ENCODE data around the gene INTS7. TPM values are rescaled to one million over a fixed set of nuclear protein-coding genes. Genes with fewer than 3 reads are reported as not detected.

Gene INTS7
- polyA plus RNA-seq, 4 donors: 6.0 to 15.7 (median 7.3) TPM

DNA sequence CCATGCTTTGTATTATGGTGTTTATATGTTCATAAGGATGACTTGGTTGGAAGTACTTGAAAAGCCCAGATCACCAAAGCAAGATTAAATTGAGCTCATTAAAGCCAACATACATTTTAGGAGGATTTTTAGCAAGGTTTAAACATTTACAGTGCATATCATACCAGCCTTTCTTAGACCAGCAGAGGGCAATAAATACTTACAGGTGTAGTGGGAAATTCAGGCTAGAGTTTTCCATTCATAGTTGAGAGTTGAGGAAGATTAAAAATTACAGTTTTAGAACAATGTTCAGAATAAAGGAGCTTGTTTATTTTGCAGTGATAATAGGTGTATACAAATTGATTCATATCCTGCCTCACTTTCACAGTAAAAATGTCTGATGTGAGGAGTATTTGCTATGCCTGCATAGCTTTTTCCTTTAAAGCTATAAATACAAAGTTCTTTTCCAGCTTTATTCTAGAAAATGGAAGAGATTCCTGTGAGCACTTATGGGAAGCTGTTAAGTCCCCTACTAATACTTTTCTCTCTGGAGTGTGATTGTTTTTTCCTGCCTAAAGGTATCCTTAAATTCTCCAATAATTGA is 35.5 kb upstream of the INTS7 start:
- H3K27me3 ChIP-seq (ENCODE audit: control insufficient read depth in 3 of 3, insufficient read depth in 3 of 3, low read length in 3 of 3): no peaks in the 10 kb centered on the region
- DNase-seq: peak; percentile 53 to 59
- peak; percentile 67 for FAIRE-seq
- no peaks in the 10 kb centered on the region for H3K36me3 ChIP-seq (ENCODE audit: control insufficient read depth in 3 of 3, insufficient read depth in 2 of 3, low read depth in 1 of 3, low read length in 3 of 3)
- no peaks in the 10 kb centered on the region for H3K4me1 ChIP-seq (ENCODE audit: control insufficient read depth in 3 of 3, insufficient read depth in 2 of 3, low read depth in 1 of 3, low read length in 2 of 3)
- no peaks in the 10 kb centered on the region for H3K9me3 ChIP-seq (ENCODE audit: control insufficient read depth in 2 of 2, insufficient read depth in 1 of 2, low read depth in 1 of 2, low read length in 1 of 2)
- H3K4me3 ChIP-seq (ENCODE audit: low read depth in 1 of 3, low read length in 3 of 3): no peak overlapping the region
- H3K27ac ChIP-seq (ENCODE audit: low read depth in 1 of 3, low read length in 2 of 3): no peak overlapping the region

DNA sequence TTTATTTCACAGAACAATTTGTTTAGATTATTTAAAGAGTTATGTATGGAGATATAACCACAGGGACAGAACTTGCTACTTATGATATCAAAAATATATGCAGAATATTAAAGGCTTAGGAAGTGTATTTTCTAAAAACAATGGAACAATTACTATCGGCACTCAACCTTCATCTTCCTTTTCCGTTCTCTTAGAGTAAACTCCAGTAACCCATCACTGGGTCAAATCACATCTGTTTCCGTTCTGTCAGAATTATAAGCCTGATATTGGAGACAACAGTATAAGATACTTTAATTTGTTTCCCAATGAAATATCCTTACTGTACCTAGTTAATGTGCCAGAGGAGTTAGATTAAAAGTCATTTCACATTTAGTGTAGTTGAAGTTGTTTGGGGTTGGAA is 32.4 kb upstream of the INTS7 start:
- no peaks in the 10 kb centered on the region for H3K27me3 ChIP-seq (ENCODE audit: control insufficient read depth in 3 of 3, insufficient read depth in 3 of 3, low read length in 3 of 3)
- no peak overlapping the region for H3K4me3 ChIP-seq (ENCODE audit: low read depth in 1 of 3, low read length in 3 of 3)
- DNase-seq: no peak
- H3K9me3 ChIP-seq (ENCODE audit: control insufficient read depth in 2 of 2, insufficient read depth in 1 of 2, low read depth in 1 of 2, low read length in 1 of 2): no peaks in the 10 kb centered on the region
- 82 to 97% (median 94%) methylated on average over 3 of the region's 3 CpGs for WGBS, 3 donors
- H3K27ac ChIP-seq (ENCODE audit: low read depth in 1 of 3, low read length in 2 of 3): no peak overlapping the region
- no peak for FAIRE-seq
- H3K4me1 ChIP-seq (ENCODE audit: control insufficient read depth in 3 of 3, insufficient read depth in 2 of 3, low read depth in 1 of 3, low read length in 2 of 3): no peaks in the 10 kb centered on the region
- H3K36me3 ChIP-seq (ENCODE audit: control insufficient read depth in 3 of 3, insufficient read depth in 2 of 3, low read depth in 1 of 3, low read length in 3 of 3): no peaks in the 10 kb centered on the region

DNA sequence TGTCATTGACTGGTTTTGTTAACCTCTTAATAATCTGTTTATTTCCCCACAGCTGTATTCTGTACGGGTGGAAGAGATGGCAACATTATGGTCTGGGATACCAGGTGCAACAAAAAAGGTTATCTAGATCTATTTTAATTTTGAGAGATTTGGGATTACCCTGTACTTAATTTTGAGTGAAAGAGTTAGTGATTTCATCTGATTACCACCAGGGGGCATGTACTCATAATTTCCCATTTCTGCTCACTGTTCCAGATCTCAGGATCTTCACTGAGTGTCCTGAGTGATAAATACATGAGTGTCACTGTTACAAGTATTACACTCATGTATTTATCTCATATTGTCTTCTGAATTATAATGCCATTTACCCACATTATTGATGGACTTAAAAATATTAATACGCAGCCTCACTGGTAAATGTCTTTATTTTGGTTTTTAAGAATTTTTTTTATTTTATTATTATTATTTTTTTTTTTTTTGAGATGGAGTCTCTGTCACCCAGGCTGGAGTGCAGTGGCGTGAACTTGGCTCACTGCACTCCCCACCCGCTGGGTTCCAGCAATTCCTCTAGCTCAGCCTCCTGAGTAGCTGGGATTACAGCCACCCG is 27.6 kb upstream of the INTS7 start:
- WGBS, 3 donors: 83 to 89% (median 88%) methylated on average over 5 of the region's 5 CpGs
- no peaks in the 10 kb centered on the region for H3K27me3 ChIP-seq (ENCODE audit: control insufficient read depth in 3 of 3, insufficient read depth in 3 of 3, low read length in 3 of 3)
- no peak for FAIRE-seq

DNA sequence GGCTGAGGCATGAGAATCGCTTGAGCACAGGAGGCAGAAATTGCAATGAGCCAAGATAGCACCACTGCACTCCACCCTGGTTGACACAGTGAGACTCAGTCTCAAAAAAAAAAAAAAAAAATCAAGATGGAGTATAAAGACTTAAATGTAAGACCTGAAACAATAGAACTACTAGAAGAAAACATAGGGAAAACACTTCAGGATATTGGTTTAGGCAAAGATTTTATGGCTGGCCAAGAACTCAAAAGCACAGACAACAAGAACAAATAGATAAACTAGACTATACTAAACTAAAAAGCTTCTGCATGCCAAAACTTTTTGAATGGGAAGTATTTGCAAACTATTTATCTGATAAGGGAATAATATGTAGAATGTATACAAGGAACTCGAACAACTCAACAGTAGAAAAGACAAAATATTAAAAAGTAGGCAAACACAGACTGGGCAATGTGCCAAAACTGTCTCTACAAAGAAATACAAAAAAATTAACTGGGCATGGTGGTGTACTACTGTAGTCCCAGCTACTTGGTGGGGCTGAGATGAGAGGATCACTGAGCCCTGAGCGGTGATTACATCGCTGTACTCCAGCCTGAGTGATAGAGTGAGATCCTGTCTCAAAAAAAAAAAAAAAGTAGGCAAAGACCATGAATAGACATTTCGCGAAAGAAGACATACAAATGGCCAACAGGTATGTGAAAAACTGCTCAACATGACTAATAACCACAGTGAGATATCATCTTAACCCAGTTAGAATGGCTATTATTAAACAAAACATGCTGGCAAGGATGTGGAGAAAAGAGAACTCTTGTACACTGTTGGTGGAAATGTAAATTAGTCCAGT is 25.5 kb upstream of the INTS7 start:
- no peak overlapping the region for H3K4me3 ChIP-seq (ENCODE audit: low read depth in 1 of 3, low read length in 3 of 3)
- WGBS, 3 donors: 73 to 83% (median 77%) methylated on average over 6 of the region's 6 CpGs
- no peak for DNase-seq
- no peak overlapping the region for H3K27ac ChIP-seq (ENCODE audit: low read depth in 1 of 3, low read length in 2 of 3)
- peaks cover 0 to 7% of the 10 kb centered on the region in 2 donors for H3K9me3 ChIP-seq (ENCODE audit: control insufficient read depth in 2 of 2, insufficient read depth in 1 of 2, low read depth in 1 of 2, low read length in 1 of 2)
- no peaks in the 10 kb centered on the region for H3K27me3 ChIP-seq (ENCODE audit: control insufficient read depth in 3 of 3, insufficient read depth in 3 of 3, low read length in 3 of 3)
- H3K4me1 ChIP-seq (ENCODE audit: control insufficient read depth in 3 of 3, insufficient read depth in 2 of 3, low read depth in 1 of 3, low read length in 2 of 3): no peaks in the 10 kb centered on the region
- no peak for FAIRE-seq
- peaks cover 0 to 3% (median 0%) of the 10 kb centered on the region in 3 donors for H3K36me3 ChIP-seq (ENCODE audit: control insufficient read depth in 3 of 3, insufficient read depth in 2 of 3, low read depth in 1 of 3, low read length in 3 of 3)

More for the DNA sequence above, 27.6 kb upstream of the INTS7 start:
- DNase-seq: peak; percentile 29 to 44
- Histone ChIP-seq H3K4me3 (ENCODE audit: low read depth in 1 of 3, low read length in 3 of 3) (no peak overlapping the region), H3K9me3 (ENCODE audit: control insufficient read depth in 2 of 2, insufficient read depth in 1 of 2, low read depth in 1 of 2, low read length in 1 of 2) (peaks cover 0 to 2% of the 10 kb centered on the region in 2 donors), H3K4me1 (ENCODE audit: control insufficient read depth in 3 of 3, insufficient read depth in 2 of 3, low read depth in 1 of 3, low read length in 2 of 3) (no peaks in the 10 kb centered on the region), H3K27ac (ENCODE audit: low read depth in 1 of 3, low read length in 2 of 3) (no peak overlapping the region), H3K36me3 (ENCODE audit: control insufficient read depth in 3 of 3, insufficient read depth in 2 of 3, low read depth in 1 of 3, low read length in 3 of 3) (no peaks in the 10 kb centered on the region)

- 71 to 92% (median 86%) methylated on average over 2 of the region's 2 CpGs for WGBS, 3 donors
- Histone ChIP-seq H3K27ac (ENCODE audit: low read depth in 1 of 3, low read length in 2 of 3) (no peak overlapping the region), H3K9me3 (ENCODE audit: control insufficient read depth in 2 of 2, insufficient read depth in 1 of 2, low read depth in 1 of 2, low read length in 1 of 2) (peaks cover 0 to 11% of the 10 kb centered on the region in 2 donors), H3K36me3 (ENCODE audit: control insufficient read depth in 3 of 3, insufficient read depth in 2 of 3, low read depth in 1 of 3, low read length in 3 of 3) (peaks cover 0 to 12% (median 0%) of the 10 kb centered on the region in 3 donors), H3K4me1 (ENCODE audit: control insufficient read depth in 3 of 3, insufficient read depth in 2 of 3, low read depth in 1 of 3, low read length in 2 of 3) (no peaks in the 10 kb centered on the region), H3K4me3 (ENCODE audit: low read depth in 1 of 3, low read length in 3 of 3) (no peak overlapping the region), H3K27me3 (ENCODE audit: control insufficient read depth in 3 of 3, insufficient read depth in 3 of 3, low read length in 3 of 3) (no peaks in the 10 kb centered on the region)
- FAIRE-seq: no peak
- DNase-seq: no peak
Measured at GRCh38 chr1:212055333-212055732, 20.0 kb upstream of the INTS7 start.

GRCh38 chr1:212053993-212054392 is 18.6 kb upstream of the INTS7 start:
- FAIRE-seq (no peak), DNase-seq (peak; percentile 16 to 39)
- H3K36me3 ChIP-seq (ENCODE audit: control insufficient read depth in 3 of 3, insufficient read depth in 2 of 3, low read depth in 1 of 3, low read length in 3 of 3): peaks cover 0 to 12% (median 0%) of the 10 kb centered on the region in 3 donors
- peaks cover 0 to 11% of the 10 kb centered on the region in 2 donors for H3K9me3 ChIP-seq (ENCODE audit: control insufficient read depth in 2 of 2, insufficient read depth in 1 of 2, low read depth in 1 of 2, low read length in 1 of 2)
- 15 to 51% (median 25%) methylated on average over 1 of the region's 1 CpG for WGBS, 3 donors
- no peaks in the 10 kb centered on the region for H3K27me3 ChIP-seq (ENCODE audit: control insufficient read depth in 3 of 3, insufficient read depth in 3 of 3, low read length in 3 of 3)
- H3K27ac ChIP-seq (ENCODE audit: low read depth in 1 of 3, low read length in 2 of 3): no peak overlapping the region
- no peaks in the 10 kb centered on the region for H3K4me1 ChIP-seq (ENCODE audit: control insufficient read depth in 3 of 3, insufficient read depth in 2 of 3, low read depth in 1 of 3, low read length in 2 of 3)
- H3K4me3 ChIP-seq (ENCODE audit: low read depth in 1 of 3, low read length in 3 of 3): no peak overlapping the region

DNA sequence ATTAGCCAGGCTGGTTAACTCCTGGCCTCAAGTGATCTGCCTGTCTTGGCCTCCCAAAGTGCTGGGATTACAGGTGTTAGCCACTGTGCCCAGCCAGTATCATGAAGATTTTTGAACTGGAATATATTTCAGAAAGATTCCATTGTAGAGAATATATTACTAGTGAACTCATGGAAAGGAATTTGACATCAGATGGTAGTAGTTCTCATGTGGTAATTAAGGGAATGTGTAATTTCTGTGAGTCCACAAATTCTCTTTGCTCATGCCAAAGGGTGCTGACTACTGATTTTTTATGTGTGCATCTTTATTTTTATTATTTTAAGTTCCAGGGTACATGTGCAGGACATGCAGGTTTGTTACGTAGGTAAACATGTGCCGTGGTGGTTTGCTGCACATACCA is 10.6 kb upstream of the INTS7 start:
- no peaks in the 10 kb centered on the region for H3K9me3 ChIP-seq (ENCODE audit: control insufficient read depth in 2 of 2, insufficient read depth in 1 of 2, low read depth in 1 of 2, low read length in 1 of 2)
- no peaks in the 10 kb centered on the region for H3K4me1 ChIP-seq (ENCODE audit: control insufficient read depth in 3 of 3, insufficient read depth in 2 of 3, low read depth in 1 of 3, low read length in 2 of 3)
- no peak overlapping the region for H3K27ac ChIP-seq (ENCODE audit: low read depth in 1 of 3, low read length in 2 of 3)
- no peak for DNase-seq
- peaks cover 0 to 8% (median 0%) of the 10 kb centered on the region in 3 donors for H3K36me3 ChIP-seq (ENCODE audit: control insufficient read depth in 3 of 3, insufficient read depth in 2 of 3, low read depth in 1 of 3, low read length in 3 of 3)
- 95 to 98% (median 96%) methylated on average over 2 of the region's 2 CpGs for WGBS, 3 donors
- H3K4me3 ChIP-seq (ENCODE audit: low read depth in 1 of 3, low read length in 3 of 3): no peak overlapping the region
- no peaks in the 10 kb centered on the region for H3K27me3 ChIP-seq (ENCODE audit: control insufficient read depth in 3 of 3, insufficient read depth in 3 of 3, low read length in 3 of 3)
- FAIRE-seq: no peak

GRCh38 chr1:212044851-212045250 is 9.5 kb upstream of the INTS7 start:
- FAIRE-seq: no peak
- H3K27ac ChIP-seq (ENCODE audit: low read depth in 1 of 3, low read length in 2 of 3): no peak overlapping the region
- WGBS, 3 donors: 91 to 96% (median 95%) methylated on average over 1 of the region's 1 CpG
- no peak overlapping the region for H3K4me3 ChIP-seq (ENCODE audit: low read depth in 1 of 3, low read length in 3 of 3)
- H3K4me1 ChIP-seq (ENCODE audit: control insufficient read depth in 3 of 3, insufficient read depth in 2 of 3, low read depth in 1 of 3, low read length in 2 of 3): no peaks in the 10 kb centered on the region
- H3K36me3 ChIP-seq (ENCODE audit: control insufficient read depth in 3 of 3, insufficient read depth in 2 of 3, low read depth in 1 of 3, low read length in 3 of 3): peaks cover 0 to 8% (median 0%) of the 10 kb centered on the region in 3 donors
- H3K27me3 ChIP-seq (ENCODE audit: control insufficient read depth in 3 of 3, insufficient read depth in 3 of 3, low read length in 3 of 3): no peaks in the 10 kb centered on the region
- no peaks in the 10 kb centered on the region for H3K9me3 ChIP-seq (ENCODE audit: control insufficient read depth in 2 of 2, insufficient read depth in 1 of 2, low read depth in 1 of 2, low read length in 1 of 2)
- no peak for DNase-seq
